ENCODE results near the gene FLAD1. TPM values are rescaled to one million over a fixed set of nuclear protein-coding genes. Genes with fewer than 3 reads are reported as not detected.

The FLAD1 gene
- total and polyA plus RNA-seq, 11 donors, result 19.4 to 50.7 (median 27.4) TPM

- Histone ChIP-seq H3K36me3 (peaks cover 0 to 25% (median 13%) of the 10 kb centered on the region in 9 donors), H3K9me3 (no peaks in the 10 kb centered on the region), H3K27me3 (no peaks in the 10 kb centered on the region), H3K4me3 (peak overlapping the region in 8 of 12 donors; percentile 66 to 84 (median 78)), H3K27ac (peak overlapping the region; percentile 89 to 99 (median 99)), H3K4me1 (peaks cover 22 to 78% (median 59%) of the 10 kb centered on the region in 12 donors)
- TF ChIP-seq CTCF (IDR thresholded peaks at IDR 0.05) (no peak), POLR2A (IDR thresholded peaks at IDR 0.05) (no peak)
- ATAC-seq, result no peak
- intact Hi-C loops (cut with DNase I), result loop anchor here in 3 of 10 donors (5.0 kb wide), 3 partner anchors 35 to 80 kb away; partner anchors contain the start of genes ADAM15 (in 1 of the 3) and PMVK (in 1 of the 3)
- DNase-seq, result no peak
- 41 to 52% (median 47%) methylated on average over 3 of the region's 3 CpGs for WGBS, 4 donors
Observed at GRCh38 chr1:154972213-154972516, 11.0 kb upstream of the FLAD1 start.

- ATAC-seq, result no peak
- 12 to 22% (median 19%) methylated on average over 18 of the region's 18 CpGs for WGBS, 4 donors
- Histone ChIP-seq H3K36me3 (peaks cover 0 to 20% (median 7%) of the 10 kb centered on the region in 9 donors), H3K9me3 (no peaks in the 10 kb centered on the region), H3K27me3 (no peaks in the 10 kb centered on the region), H3K4me3 (peak overlapping the region; percentile 51 to 84 (median 74)), H3K4me1 (peaks cover 22 to 72% (median 55%) of the 10 kb centered on the region in 12 donors), H3K27ac (peak overlapping the region; percentile 92 to 99 (median 99))
- DNase-seq, result peak in 3 of 5 donors; percentile 66 to 81 (median 69)
- TF ChIP-seq POLR2A (IDR thresholded peaks at IDR 0.05) (peak in 1 of 2 donors; percentile 40), CTCF (IDR thresholded peaks at IDR 0.05) (no peak)
- intact Hi-C loops (cut with DNase I), result loop anchor here in 3 of 10 donors (5.0 kb wide), 3 partner anchors 35 to 80 kb away; partner anchors contain the start of genes ADAM15 (in 1 of the 3) and PMVK (in 1 of the 3)
Observed at GRCh38 chr1:154972517-154973343, 10.4 kb upstream of the FLAD1 start.

GRCh38 chr1:154973344-154974101 lies 9.6 kb upstream of the FLAD1 start:
- Histone ChIP-seq H3K4me1 (peaks cover 22 to 66% (median 51%) of the 10 kb centered on the region in 12 donors), H3K4me3 (peak overlapping the region; percentile 51 to 84 (median 74)), H3K9me3 (no peaks in the 10 kb centered on the region), H3K27me3 (no peaks in the 10 kb centered on the region), H3K36me3 (peaks cover 0 to 16% (median 5%) of the 10 kb centered on the region in 9 donors), H3K27ac (peak overlapping the region; percentile 92 to 99 (median 99))
- TF ChIP-seq CTCF (IDR thresholded peaks at IDR 0.05) (peak in 6 of 12 donors; percentile 11 to 51 (median 28)), POLR2A (IDR thresholded peaks at IDR 0.05) (peak in 1 of 2 donors; percentile 52)
- WGBS, 4 donors, result 3 to 7% (median 4%) methylated on average over 37 of the region's 37 CpGs
- peak; percentile 95 to 97 (median 96) for DNase-seq
- ATAC-seq, result peak; percentile 34 to 58 (median 49)
- intact Hi-C loops (cut with DNase I), result loop anchor here in 4 of 10 donors (1.0 to 5.0 kb wide), 6 partner anchors 10 to 79 kb away; partner anchors contain the start of genes ZBTB7B (in 2 of the 4), ADAM15 (in 1 of the 4), FLAD1 (in 1 of the 4) and PMVK (in 1 of the 4)

Data from heart left ventricle (tissue), 16 donors.